HEK293T (cell line): ENCODE measurements around the gene ANKRD52.
A peak's percentile ranks its signal among the peaks of the same experiment; 100 is the strongest.

Experiments
- CTCF ChIA-PET: fragments of 350-600 bp; formaldehyde crosslinking; extraction: SDS; loops from one replicate; lab custom pipeline; 2021; ENCODE audit warnings: antibody characterized with exemption, inconsistent platforms; lab: Yijun Ruan, JAX
- POLR2A ChIA-PET: fragments of 350-600 bp; formaldehyde crosslinking; extraction: SDS; loops from one replicate; lab custom pipeline; 2020; ENCODE audit warnings: antibody characterized with exemption, inconsistent platforms; lab: Yijun Ruan, JAX
- DNase-seq: peaks from one replicate; pipeline ENCODE4 v3.0.0; 2012; ENCODE audit warnings: mixed read lengths; ENCODE audit errors: extremely low spot score
- ARNT ChIP-seq: fragments of 450-650 bp; IDR thresholded peaks from 2 replicates; pipeline ENCODE4 v1.6.1; 2017; ENCODE audit warnings: mild to moderate bottlenecking
- BHLHE40 ChIP-seq: fragments of 450-650 bp; IDR thresholded peaks from 2 replicates; pipeline ENCODE4 v1.6.1; 2016; ENCODE audit warnings: mild to moderate bottlenecking, moderate library complexity, borderline replicate concordance
- CTBP1 ChIP-seq: fragments of 450-650 bp; IDR thresholded peaks from 2 replicates; pipeline ENCODE4 v1.6.1; 2016; ENCODE audit warnings: borderline replicate concordance
- ELF4 ChIP-seq: fragments of 450-650 bp; IDR thresholded peaks from 2 replicates; pipeline ENCODE4 v1.6.1; 2017; ENCODE audit warnings: antibody characterized with exemption
- FOXA1 ChIP-seq: fragments of 450-650 bp; IDR thresholded peaks from 2 replicates; pipeline ENCODE4 v1.6.1; 2016; ENCODE audit warnings: mild to moderate bottlenecking
- FOXK2 ChIP-seq: fragments of 450-650 bp; IDR thresholded peaks from 2 replicates; pipeline ENCODE4 v1.6.1; 2016; ENCODE audit warnings: mild to moderate bottlenecking
- FOXM1 ChIP-seq: fragments of 450-650 bp; IDR thresholded peaks from 2 replicates; pipeline ENCODE4 v1.6.1; 2017; ENCODE audit warnings: mild to moderate bottlenecking, borderline replicate concordance
- HDGF ChIP-seq: fragments of 450-650 bp; IDR thresholded peaks from 2 replicates; pipeline ENCODE4 v1.6.1; 2017; ENCODE audit warnings: antibody characterized with exemption, borderline replicate concordance
- L3MBTL2 ChIP-seq: fragments of 450-650 bp; conservative IDR thresholded peaks from 2 replicates; pipeline ENCODE4 v1.6.1; 2016; ENCODE audit warnings: mild to moderate bottlenecking
- LEF1 ChIP-seq: fragments of 450-650 bp; IDR thresholded peaks from 2 replicates; pipeline ENCODE4 v1.6.1; 2017; ENCODE audit warnings: mild to moderate bottlenecking, borderline replicate concordance
- NFRKB ChIP-seq: fragments of 450-650 bp; IDR thresholded peaks from 2 replicates; pipeline ENCODE4 v1.6.1; 2016; ENCODE audit warnings: mild to moderate bottlenecking, moderate library complexity
- PKNOX1 ChIP-seq: fragments of 450-650 bp; IDR thresholded peaks from 2 replicates; pipeline ENCODE4 v1.6.1; 2016
- SP1 ChIP-seq: fragments of 450-650 bp; IDR thresholded peaks from 2 replicates; pipeline ENCODE4 v1.6.1; 2017
- SUZ12 ChIP-seq: fragments of 450-650 bp; IDR thresholded peaks from 2 replicates; pipeline ENCODE4 v1.6.1; 2016; ENCODE audit warnings: mild to moderate bottlenecking
- TARDBP ChIP-seq: fragments of 450-650 bp; IDR thresholded peaks from 2 replicates; pipeline ENCODE4 v1.6.1; 2016
- ZNF384 ChIP-seq: fragments of 450-650 bp; IDR thresholded peaks from 2 replicates; pipeline ENCODE4 v1.6.1; 2016

ANKRD52 gene

GRCh38 chr12:56212361-56212760 lies 45.8 kb downstream of the ANKRD52 start:
- DNase-seq, result no peak
- CTCF ChIA-PET, result interaction anchor here (1.0 kb wide), 1 partner anchor 23 kb away, joined by 3 read pairs; the partner anchor contains the start of gene SMARCC2
- TF ChIP-seq FOXM1, result no peak
- POLR2A ChIA-PET, result interaction anchor here (1.5 kb wide), 1 partner anchor 9 kb away, joined by 8 read pairs; the partner anchor contains the start of gene RNF41

- ChIA-PET POLR2A (interaction anchor here (1.2 to 6.0 kb wide), 2 partner anchors 13 to 18 kb away, joined by 3 to 70 read pairs; partner anchors contain the start of genes RNF41 and SMARCC2), CTCF (interaction anchor here (0.8 to 2.4 kb wide), 4 partner anchors 11 to 51 kb away, joined by 3 to 15 read pairs (median 8); partner anchors contain the start of gene RNF41)
- TF ChIP-seq HDGF (no peak), LEF1 (no peak)
- DNase-seq, result no peak
These were observed 50.2 kb downstream of the ANKRD52 start for GRCh38 chr12:56208006-56208405.

- ChIA-PET CTCF (interaction anchor here (0.6 to 3.8 kb wide), 6 partner anchors 9 to 88 kb away, joined by 3 to 28 read pairs (median 8); partner anchors contain the start of genes RNF41, SMARCC2 and ZC3H10), POLR2A (interaction anchor here (0.6 to 6.0 kb wide), 5 partner anchors 15 to 103 kb away, joined by 3 to 70 read pairs (median 4); partner anchors contain the start of genes ANKRD52, PA2G4, RNF41 and SMARCC2)
- peak; percentile 68 for DNase-seq
- TF ChIP-seq FOXM1 (no peak), BHLHE40 (no peak), NFRKB (no peak), FOXA1 (no peak), ZNF384 (no peak), ELF4 (no peak), L3MBTL2 (no peak), PKNOX1 (no peak), ARNT (no peak), SP1 (no peak), HDGF (no peak), TARDBP (no peak), SUZ12 (no peak), FOXK2 (no peak), CTBP1 (no peak)
These were observed 51.6 kb downstream of the ANKRD52 start for GRCh38 chr12:56206452-56207166.

- ChIA-PET CTCF (interaction anchor here (0.6 to 3.8 kb wide), 4 partner anchors 16 to 87 kb away, joined by 6 to 28 read pairs (median 8); partner anchors contain the start of genes RNF41, SMARCC2 and ZC3H10), POLR2A (interaction anchor here (1.4 to 6.0 kb wide), 3 partner anchors 16 to 87 kb away, joined by 5 to 70 read pairs (median 5); partner anchors contain the start of genes RNF41 and ZC3H10)
- no peak for DNase-seq
- TF ChIP-seq ARNT (no peak), ZNF384 (no peak), ELF4 (no peak), SP1 (no peak), L3MBTL2 (no peak), TARDBP (no peak), CTBP1 (no peak), SUZ12 (no peak), FOXK2 (no peak), LEF1 (no peak), FOXM1 (no peak), PKNOX1 (no peak), NFRKB (no peak), BHLHE40 (no peak), HDGF (no peak), FOXA1 (no peak)
These were observed 52.7 kb downstream of the ANKRD52 start for GRCh38 chr12:56205445-56205844.

- DNase-seq, result no peak
- TF ChIP-seq SUZ12 (no peak), LEF1 (no peak), SP1 (no peak)
- ChIA-PET CTCF (interaction anchor here (3.8 kb wide), 1 partner anchor 17 kb away, joined by 28 read pairs; the partner anchor contains the start of gene RNF41), POLR2A (interaction anchor here (1.7 to 6.0 kb wide), 2 partner anchors 17 to 22 kb away, joined by 5 to 70 read pairs; partner anchors contain the start of gene RNF41)
These were observed 53.9 kb downstream of the ANKRD52 start for GRCh38 chr12:56204275-56204674.

GRCh38 chr12:56202838-56203237 lies 55.3 kb downstream of the ANKRD52 start:
- CTCF ChIA-PET, result interaction anchor here (0.6 to 1.3 kb wide), 2 partner anchors 13 to 118 kb away, joined by 3 read pairs; partner anchors contain the start of gene SMARCC2
- TF ChIP-seq TARDBP, result no peak
- no peak for TF ChIP-seq NFRKB
- no peak for TF ChIP-seq SUZ12
- no peak for TF ChIP-seq ZNF384
- no peak for TF ChIP-seq CTBP1
- no peak for TF ChIP-seq HDGF
- TF ChIP-seq FOXA1, result no peak
- no peak for TF ChIP-seq FOXK2
- TF ChIP-seq ELF4, result no peak
- TF ChIP-seq LEF1, result no peak
- no peak for TF ChIP-seq L3MBTL2
- TF ChIP-seq BHLHE40, result no peak
- TF ChIP-seq ARNT, result no peak
- no peak for TF ChIP-seq SP1
- no peak for TF ChIP-seq FOXM1
- POLR2A ChIA-PET, result interaction anchor here (3.1 kb wide), 1 partner anchor 19 kb away, joined by 21 read pairs; the partner anchor contains the start of gene RNF41
- no peak for DNase-seq
